T-cell (primary cell): ENCODE measurements around the gene KIF2B. TPM values are rescaled to one million over a fixed set of nuclear protein-coding genes. Genes with fewer than 3 reads are reported as not detected.
"Not testable (repeated sequence)": the region's sequence is repeated elsewhere in the genome, so short reads cannot be mapped to it uniquely, and the experiment has no call there.

Experiments
- ATAC-seq, 4 experiments: fragments of 200-7000 bp in 3 of 4; fragments of 150-1000 bp in 1 of 4; cut with Tn5 transposase; replicated peaks in 1 of 4; 1 replicate in 3 of 4; 2 replicates in 1 of 4; pipeline ENCODE4 v1.10.0; 2021; ENCODE audit warnings: moderate library complexity in 3 of 4, mild to moderate bottlenecking in 2 of 4, moderate number of reproducible peaks in 1 of 4
- CTCF ChIA-PET, 2 donors: fragments of 300-600 bp; sonication (Branson Sonifier 250); formaldehyde crosslinking; loops; one replicate each; lab custom pipeline; 2022; ENCODE audit warnings: antibody characterized with exemption in 2 of 2; lab: Charles Lee
- POLR2A ChIA-PET, 2 donors: fragments of 300-600 bp; sonication (Branson Sonifier 250); formaldehyde crosslinking; loops; one replicate each; lab custom pipeline; 2022; ENCODE audit warnings: antibody characterized with exemption in 2 of 2; lab: Charles Lee
- DNase-seq, 35 experiments: peaks; one replicate each; pipeline versions ENCODE4 v3.0.0 to v3.0.0-alpha.2; 2013 to 2023
- H3K27ac ChIP-seq: one replicate; pipeline ENCODE4 v1.5.1; 2013; ENCODE audit warnings: low read length
- H3K27me3 ChIP-seq, 2 experiments: replicated peaks in 1 of 2; 1 replicate in 1 of 2; 2 replicates in 1 of 2; pipeline versions ENCODE4 v1.6.1 to v1.7.0; 2013; ENCODE audit warnings: low read length in 1 of 2, mixed read lengths in 1 of 2; ENCODE audit not compliant: control insufficient read depth in 2 of 2, insufficient read depth in 2 of 2; ENCODE audit errors: extremely low read depth in 1 of 2
- H3K36me3 ChIP-seq, 2 donors: 1 replicate in 1 of 2; 2 replicates in 1 of 2; pipeline versions ENCODE4 v1.6.1 to v1.7.0; 2013; ENCODE audit warnings: low read length in 1 of 2; ENCODE audit not compliant: control insufficient read depth in 2 of 2, insufficient read depth in 1 of 2; ENCODE audit errors: extremely low read depth in 1 of 2
- H3K4me1 ChIP-seq, 2 experiments: 1 replicate in 1 of 2; 2 replicates in 1 of 2; pipeline versions ENCODE4 v1.6.1 to v1.7.0; 2013; ENCODE audit warnings: low read length in 2 of 2, mixed read lengths in 1 of 2; ENCODE audit not compliant: insufficient read depth in 2 of 2, control insufficient read depth in 1 of 2; ENCODE audit errors: extremely low read depth in 1 of 2
- H3K4me3 ChIP-seq, 2 donors: 1 replicate in 1 of 2; 2 replicates in 1 of 2; pipeline versions ENCODE4 v1.5.1 to v1.7.0; 2013; ENCODE audit warnings: mild to moderate bottlenecking in 2 of 2, low read length in 1 of 2, moderate library complexity in 1 of 2; ENCODE audit not compliant: control insufficient read depth in 1 of 2; ENCODE audit errors: extremely low read depth in 1 of 2
- H3K9me3 ChIP-seq: 2 replicates; pipeline ENCODE4 v1.7.0; 2013
- H3K27ac Mint-ChIP-seq, 2 donors: one replicate each; pipeline ENCODE4 v1.8.0; 2020 to 2021; ENCODE audit warnings: mild to moderate bottlenecking in 2 of 2, mixed read lengths in 2 of 2
- H3K27me3 Mint-ChIP-seq, 2 donors: one replicate each; pipeline ENCODE4 v1.8.0; 2021 to 2022; ENCODE audit warnings: mixed read lengths in 2 of 2
- H3K36me3 Mint-ChIP-seq: one replicate; pipeline ENCODE4 v1.8.0; 2021; ENCODE audit warnings: mixed read lengths
- H3K4me1 Mint-ChIP-seq, 3 donors: one replicate each; pipeline ENCODE4 v1.8.0; 2020 to 2022; ENCODE audit warnings: mixed read lengths in 3 of 3, mild to moderate bottlenecking in 1 of 3
- H3K4me3 Mint-ChIP-seq, 3 donors: one replicate each; pipeline ENCODE4 v1.8.0; 2020 to 2022; ENCODE audit warnings: mild to moderate bottlenecking in 3 of 3, mixed read lengths in 3 of 3, moderate library complexity in 3 of 3
- H3K9me3 Mint-ChIP-seq, 3 donors: one replicate each; pipeline ENCODE4 v1.8.0; 2020 to 2022; ENCODE audit warnings: mixed read lengths in 3 of 3
- WGBS: methylation state at CpG from one replicate; pipeline ENCODE4 v1.1.5; 2013; ENCODE audit warnings: missing lambda C conversion rate; ENCODE audit not compliant: insufficient coverage; 5-methylcytosine and 5-hydroxymethylcytosine counted together
- total RNA-seq, 35 experiments: library from RNA in 6 of 35; stranded (reverse) in 6 of 35; fragments of 120-200 nt in 1 of 35; gene quantifications; one replicate each; pipeline versions ENCODE4 v1.2.1 to v1.2.4 and lab custom pipeline; 2013 to 2026

KIF2B gene
- total RNA-seq, 5 donors from 2014 or later (not counting 1 experiment from before 2014, with no cell fraction given), result not detected

DNA sequence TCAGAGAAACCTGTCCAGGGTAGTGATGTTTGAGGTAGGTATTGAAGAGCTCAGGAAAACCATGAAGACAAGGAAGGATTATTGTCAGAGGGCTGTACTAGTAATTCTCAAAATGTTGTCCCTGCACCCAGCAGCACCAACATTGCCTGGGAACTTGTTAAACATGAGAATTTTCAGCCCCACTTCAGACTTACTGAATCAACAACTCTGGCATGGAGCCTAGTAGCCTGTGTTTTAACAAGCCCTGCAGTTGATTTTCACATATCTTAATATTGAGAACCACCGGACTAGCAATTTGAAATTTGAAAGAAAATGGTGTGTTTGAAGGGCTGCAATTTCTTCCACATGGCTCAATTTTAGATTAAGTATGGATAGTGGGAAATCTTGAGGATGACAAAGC lies 2.8 kb upstream of the KIF2B start:
- Histone ChIP-seq H3K36me3 (no peaks in the 10 kb centered on the region), H3K4me3 (no peak overlapping the region), H3K27me3 (no peaks in the 10 kb centered on the region), H3K4me1 (no peaks in the 10 kb centered on the region), H3K27ac (no peak overlapping the region), H3K9me3 (no peaks in the 10 kb centered on the region)
- Mint-ChIP-seq H3K27ac (no peak overlapping the region), H3K4me3 (no peak overlapping the region), H3K4me1 (no peaks in the 10 kb centered on the region), H3K27me3 (no peaks in the 10 kb centered on the region), H3K36me3 (no peaks in the 10 kb centered on the region), H3K9me3 (peaks cover 8 to 18% (median 11%) of the 10 kb centered on the region in 3 donors)
- no peak for DNase-seq
- POLR2A ChIA-PET, result no interaction called here
- 80% methylated on average over 1 of the region's 1 CpG for WGBS
- CTCF ChIA-PET, result interaction anchor here in 1 of 2 donors (0.7 kb wide), 1 partner anchor 754 kb away, joined by 6 read pairs; no protein-coding TSS in a partner anchor
- no peak for ATAC-seq

DNA sequence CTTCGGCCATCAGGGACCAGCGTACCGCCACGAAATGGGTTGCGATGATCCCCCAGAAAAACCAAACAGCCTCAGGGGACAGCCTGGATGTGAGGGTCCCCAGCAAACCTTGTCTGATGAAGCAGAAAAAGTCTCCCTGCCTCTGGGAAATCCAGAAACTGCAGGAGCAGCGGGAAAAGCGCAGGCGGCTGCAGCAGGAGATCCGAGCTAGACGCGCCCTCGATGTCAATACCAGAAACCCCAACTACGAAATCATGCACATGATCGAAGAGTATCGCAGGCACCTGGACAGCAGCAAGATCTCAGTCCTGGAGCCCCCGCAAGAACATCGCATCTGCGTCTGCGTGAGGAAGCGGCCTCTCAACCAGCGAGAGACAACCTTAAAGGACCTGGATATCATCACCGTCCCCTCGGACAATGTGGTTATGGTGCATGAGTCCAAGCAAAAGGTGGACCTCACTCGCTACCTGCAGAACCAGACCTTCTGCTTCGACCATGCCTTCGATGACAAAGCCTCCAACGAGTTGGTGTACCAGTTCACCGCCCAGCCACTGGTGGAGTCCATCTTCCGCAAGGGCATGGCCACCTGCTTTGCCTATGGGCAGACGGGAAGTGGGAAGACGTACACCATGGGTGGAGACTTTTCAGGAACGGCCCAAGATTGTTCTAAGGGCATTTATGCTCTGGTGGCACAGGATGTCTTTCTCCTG lies 769 bp downstream of the KIF2B start:
- DNase-seq (no peak), ATAC-seq (no peak)
- Histone ChIP-seq H3K27me3 (no peaks in the 10 kb centered on the region), H3K4me3 (no peak overlapping the region), H3K4me1 (no peaks in the 10 kb centered on the region), H3K27ac (no peak overlapping the region), H3K9me3 (no peaks in the 10 kb centered on the region), H3K36me3 (no peaks in the 10 kb centered on the region)
- H3K4me1 Mint-ChIP-seq, result no peaks in the 10 kb centered on the region
- H3K27ac Mint-ChIP-seq, result no peak overlapping the region
- 93% methylated on average over 31 of the region's 32 CpGs for whole genome bisulfite sequencing
- no peaks in the 10 kb centered on the region for H3K36me3 Mint-ChIP-seq
- CTCF ChIA-PET, result no interaction called here
- H3K4me3 Mint-ChIP-seq, result no peak overlapping the region
- POLR2A ChIA-PET, result no interaction called here
- peaks cover 8 to 18% (median 14%) of the 10 kb centered on the region in 3 donors for H3K9me3 Mint-ChIP-seq
- H3K27me3 Mint-ChIP-seq, result no peaks in the 10 kb centered on the region

DNA sequence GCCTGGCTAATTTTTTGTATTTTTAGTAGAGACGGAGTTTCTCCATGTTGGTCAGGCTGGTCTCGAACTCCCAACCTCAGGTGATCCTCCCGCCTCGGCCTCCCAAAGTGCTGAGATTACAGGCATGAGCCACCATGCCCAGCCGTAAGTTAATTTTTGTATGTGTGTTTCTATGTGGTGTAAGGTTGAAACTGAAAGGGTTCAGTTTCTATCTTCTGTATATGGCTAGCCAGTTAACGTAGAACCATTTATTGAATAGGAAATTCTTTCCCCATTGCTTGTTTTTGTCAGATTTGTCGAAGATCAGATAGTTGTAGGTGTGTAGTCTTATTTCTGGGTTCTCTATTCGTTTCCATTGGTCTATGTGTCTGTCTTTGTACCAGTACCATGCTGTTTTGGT lies 12.0 kb downstream of the KIF2B start:
- H3K27me3 ChIP-seq, H3K27ac ChIP-seq, H3K27me3 Mint-ChIP-seq, H3K4me1 ChIP-seq, ATAC-seq, H3K36me3 ChIP-seq, H3K4me1 Mint-ChIP-seq, H3K27ac Mint-ChIP-seq, H3K4me3 ChIP-seq, CTCF ChIA-PET, POLR2A ChIA-PET, DNase-seq, H3K4me3 Mint-ChIP-seq, H3K9me3 ChIP-seq, H3K36me3 Mint-ChIP-seq: not testable (repeated sequence)
- 69% methylated on average over 4 of the region's 8 CpGs for WGBS
- peaks cover 12 to 15% (median 12%) of the 10 kb centered on the region in 3 donors for H3K9me3 Mint-ChIP-seq

- H3K9me3 Mint-ChIP-seq, result peaks cover 12 to 15% (median 12%) of the 10 kb centered on the region in 3 donors
- H3K36me3 Mint-ChIP-seq, result no peaks in the 10 kb centered on the region
- DNase-seq (no peak), ATAC-seq (no peak)
- H3K27ac Mint-ChIP-seq, result no peak overlapping the region
- Histone ChIP-seq H3K4me3 (no peak overlapping the region), H3K9me3 (peaks cover 4% of the 10 kb centered on the region), H3K27me3 (no peaks in the 10 kb centered on the region), H3K36me3 (no peaks in the 10 kb centered on the region), H3K4me1 (no peaks in the 10 kb centered on the region), H3K27ac (no peak overlapping the region)
- POLR2A ChIA-PET, result no interaction called here
- no peak overlapping the region for H3K4me3 Mint-ChIP-seq
- no peaks in the 10 kb centered on the region for H3K27me3 Mint-ChIP-seq
- no peaks in the 10 kb centered on the region for H3K4me1 Mint-ChIP-seq
- CTCF ChIA-PET, result no interaction called here
These were observed 14.4 kb downstream of the KIF2B start for GRCh38 chr17:53837131-53837530.

DNA sequence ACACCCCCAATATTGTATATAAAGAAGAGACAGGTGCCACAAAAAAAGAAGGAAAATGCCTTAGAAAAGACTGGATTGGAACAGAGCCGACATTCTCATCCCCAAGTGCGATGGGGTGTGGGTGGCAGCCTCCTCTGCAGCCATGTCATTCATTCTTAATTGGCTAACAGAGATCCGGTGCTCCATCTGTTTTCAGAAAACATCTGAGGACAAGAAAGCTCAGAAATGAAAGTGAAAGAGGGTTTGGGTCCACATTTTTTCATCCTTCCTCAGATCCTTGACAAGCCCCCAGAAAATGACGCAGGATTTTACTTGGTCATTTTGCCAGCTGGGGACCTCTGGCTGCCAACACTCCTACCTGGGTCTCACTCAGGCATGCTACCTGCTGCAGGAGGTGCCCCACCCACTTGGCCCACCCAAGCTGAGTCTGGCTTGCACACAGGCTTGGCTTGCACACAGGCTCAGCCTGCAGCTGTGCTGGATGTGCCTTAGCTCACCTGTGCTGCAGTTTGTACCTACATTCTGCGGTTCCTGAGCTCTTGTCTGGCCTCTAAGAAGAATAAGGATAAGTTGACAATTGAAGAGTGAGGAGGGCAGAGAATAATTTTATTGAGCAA lies 21.9 kb downstream of the KIF2B start:
- 76% methylated on average over 2 of the region's 5 CpGs for WGBS
- Mint-ChIP-seq H3K4me3 (no peak overlapping the region), H3K9me3 (peaks cover 5 to 15% (median 8%) of the 10 kb centered on the region in 3 donors), H3K4me1 (no peaks in the 10 kb centered on the region), H3K36me3 (no peaks in the 10 kb centered on the region), H3K27ac (no peak overlapping the region), H3K27me3 (no peaks in the 10 kb centered on the region)
- Histone ChIP-seq H3K27me3 (no peaks in the 10 kb centered on the region), H3K4me1 (no peaks in the 10 kb centered on the region), H3K9me3 (peaks cover 4% of the 10 kb centered on the region), H3K27ac (no peak overlapping the region), H3K4me3 (no peak overlapping the region), H3K36me3 (no peaks in the 10 kb centered on the region)
- ATAC-seq (no peak), DNase-seq (no peak)
- ChIA-PET CTCF (no interaction called here), POLR2A (no interaction called here)

GRCh38 chr17:53871128-53871527 lies 48.4 kb downstream of the KIF2B start:
- ATAC-seq, H3K27me3 ChIP-seq, H3K27me3 Mint-ChIP-seq, H3K4me3 ChIP-seq, H3K36me3 ChIP-seq, H3K9me3 ChIP-seq, H3K27ac Mint-ChIP-seq, H3K4me1 Mint-ChIP-seq, H3K27ac ChIP-seq, CTCF ChIA-PET, H3K4me1 ChIP-seq, DNase-seq, POLR2A ChIA-PET, H3K36me3 Mint-ChIP-seq, H3K4me3 Mint-ChIP-seq: not testable (repeated sequence)
- peaks cover 8 to 14% (median 9%) of the 10 kb centered on the region in 3 donors for H3K9me3 Mint-ChIP-seq
- WGBS, result no CpG with 5 or more reads among the region's 5 CpGs
